ENCODE measurements around the gene RBM17.

RBM17 gene

GRCh38 chr10:6097063-6097462 is 8.2 kb downstream of the RBM17 start:
- H2AFZ ChIP-seq (ENCODE audit: low read depth, low read length): no peak overlapping the region
- H3K4me3 ChIP-seq (ENCODE audit: low read depth in 1 of 2, low read length in 2 of 2): no peak overlapping the region
- no peak overlapping the region for H3K27ac ChIP-seq (ENCODE audit: low read length)
- H3K36me3 ChIP-seq (ENCODE audit: insufficient read depth, low read length): peaks cover 57% of the 10 kb centered on the region
- no peak overlapping the region for H3K9ac ChIP-seq (ENCODE audit: low read depth, low read length)
- peaks cover 98% of the 10 kb centered on the region for H3K79me2 ChIP-seq (ENCODE audit: insufficient read depth, low read length)
- DNase-seq (no peak), ATAC-seq (ENCODE audit: insufficient read depth, low read depth) (no peak)
- H3K4me2 ChIP-seq (ENCODE audit: insufficient read depth, low read length): no peak overlapping the region
- H4K20me1 ChIP-seq (ENCODE audit: insufficient read depth, low read length): peaks cover 70% of the 10 kb centered on the region
- TF ChIP-seq CTCF (IDR thresholded peaks at IDR 0.05; ENCODE audit: borderline replicate concordance, extremely low read depth, low read length, poor library complexity, severe bottlenecking) (no peak), EZH2 (IDR thresholded peaks at IDR 0.05; ENCODE audit: borderline replicate concordance, low read depth, low read length, severe bottlenecking) (no peak)
- H3K4me1 ChIP-seq (ENCODE audit: insufficient read depth, low read length): peaks cover 5% of the 10 kb centered on the region; the same call in 1 of the 2 replicates
- no peaks in the 10 kb centered on the region for H3K27me3 ChIP-seq (ENCODE audit: insufficient read depth, low read length, poor library complexity)
- no peaks in the 10 kb centered on the region for H3K9me3 ChIP-seq (ENCODE audit: insufficient read depth, low read length, severe bottlenecking)

GRCh38 chr10:6098156-6098555 is 9.3 kb downstream of the RBM17 start:
- Histone ChIP-seq H3K9me3 (ENCODE audit: insufficient read depth, low read length, severe bottlenecking) (no peaks in the 10 kb centered on the region), H2AFZ (ENCODE audit: low read depth, low read length) (no peak overlapping the region), H3K4me2 (ENCODE audit: insufficient read depth, low read length) (no peak overlapping the region), H3K4me1 (ENCODE audit: insufficient read depth, low read length) (no peaks in the 10 kb centered on the region), H3K27ac (ENCODE audit: low read length) (no peak overlapping the region), H3K79me2 (ENCODE audit: insufficient read depth, low read length) (peaks cover 98% of the 10 kb centered on the region), H3K9ac (ENCODE audit: low read depth, low read length) (no peak overlapping the region), H3K4me3 (ENCODE audit: low read depth in 1 of 2, low read length in 2 of 2) (no peak overlapping the region), H4K20me1 (ENCODE audit: insufficient read depth, low read length) (peaks cover 71% of the 10 kb centered on the region), H3K27me3 (ENCODE audit: insufficient read depth, low read length, poor library complexity) (no peaks in the 10 kb centered on the region), H3K36me3 (ENCODE audit: insufficient read depth, low read length) (peaks cover 66% of the 10 kb centered on the region)
- DNase-seq (no peak), ATAC-seq (ENCODE audit: insufficient read depth, low read depth) (no peak)
- TF ChIP-seq EZH2 (IDR thresholded peaks at IDR 0.05; ENCODE audit: borderline replicate concordance, low read depth, low read length, severe bottlenecking): no peak
- no peak for TF ChIP-seq CTCF (IDR thresholded peaks at IDR 0.05; ENCODE audit: borderline replicate concordance, extremely low read depth, low read length, poor library complexity, severe bottlenecking)

GRCh38 chr10:6100370-6100769 is 11.5 kb downstream of the RBM17 start:
- H3K36me3 ChIP-seq (ENCODE audit: insufficient read depth, low read length): peaks cover 88% of the 10 kb centered on the region
- no peaks in the 10 kb centered on the region for H3K9me3 ChIP-seq (ENCODE audit: insufficient read depth, low read length, severe bottlenecking)
- no peak overlapping the region for H3K9ac ChIP-seq (ENCODE audit: low read depth, low read length)
- DNase-seq (no peak), ATAC-seq (ENCODE audit: insufficient read depth, low read depth) (no peak)
- H3K27me3 ChIP-seq (ENCODE audit: insufficient read depth, low read length, poor library complexity): no peaks in the 10 kb centered on the region
- no peak overlapping the region for H3K27ac ChIP-seq (ENCODE audit: low read length)
- no peaks in the 10 kb centered on the region for H3K4me1 ChIP-seq (ENCODE audit: insufficient read depth, low read length)
- peaks cover 69% of the 10 kb centered on the region for H4K20me1 ChIP-seq (ENCODE audit: insufficient read depth, low read length)
- H3K4me2 ChIP-seq (ENCODE audit: insufficient read depth, low read length): no peak overlapping the region
- TF ChIP-seq CTCF (IDR thresholded peaks at IDR 0.05; ENCODE audit: borderline replicate concordance, extremely low read depth, low read length, poor library complexity, severe bottlenecking) (no peak), EZH2 (IDR thresholded peaks at IDR 0.05; ENCODE audit: borderline replicate concordance, low read depth, low read length, severe bottlenecking) (no peak)
- H3K4me3 ChIP-seq (ENCODE audit: low read depth in 1 of 2, low read length in 2 of 2): no peak overlapping the region
- peaks cover 90% of the 10 kb centered on the region for H3K79me2 ChIP-seq (ENCODE audit: insufficient read depth, low read length)
- no peak overlapping the region for H2AFZ ChIP-seq (ENCODE audit: low read depth, low read length)

- TF ChIP-seq EZH2 (IDR thresholded peaks at IDR 0.05; ENCODE audit: borderline replicate concordance, low read depth, low read length, severe bottlenecking) (no peak), CTCF (IDR thresholded peaks at IDR 0.05; ENCODE audit: borderline replicate concordance, extremely low read depth, low read length, poor library complexity, severe bottlenecking) (no peak)
- Histone ChIP-seq H3K9me3 (ENCODE audit: insufficient read depth, low read length, severe bottlenecking) (no peaks in the 10 kb centered on the region), H3K4me3 (ENCODE audit: low read depth in 1 of 2, low read length in 2 of 2) (no peak overlapping the region), H3K36me3 (ENCODE audit: insufficient read depth, low read length) (peaks cover 94% of the 10 kb centered on the region), H4K20me1 (ENCODE audit: insufficient read depth, low read length) (peaks cover 64% of the 10 kb centered on the region), H2AFZ (ENCODE audit: low read depth, low read length) (no peak overlapping the region), H3K27me3 (ENCODE audit: insufficient read depth, low read length, poor library complexity) (no peaks in the 10 kb centered on the region), H3K79me2 (ENCODE audit: insufficient read depth, low read length) (peaks cover 85% of the 10 kb centered on the region), H3K4me2 (ENCODE audit: insufficient read depth, low read length) (no peak overlapping the region), H3K27ac (ENCODE audit: low read length) (no peak overlapping the region), H3K9ac (ENCODE audit: low read depth, low read length) (no peak overlapping the region), H3K4me1 (ENCODE audit: insufficient read depth, low read length) (no peaks in the 10 kb centered on the region)
- no peak for ATAC-seq (ENCODE audit: insufficient read depth, low read depth)
- no peak for DNase-seq
Measured at GRCh38 chr10:6101181-6101580, 12.3 kb downstream of the RBM17 start.

All from DND-41 (cell line).